ENCODE data around the gene TMEM81. TPM values are rescaled to one million over a fixed set of nuclear protein-coding genes. Genes with fewer than 3 reads are reported as not detected.

TMEM81 gene
- total and polyA plus RNA-seq, 9 donors, result 0.92 to 4.2 (median 2.2) TPM

- Histone ChIP-seq H3K9me3 (no peaks in the 10 kb centered on the region), H3K27ac (no peak overlapping the region), H3K4me3 (no peak overlapping the region), H3K27me3 (no peaks in the 10 kb centered on the region), H3K36me3 (no peaks in the 10 kb centered on the region), H3K4me1 (ENCODE audit: insufficient read depth) (no peaks in the 10 kb centered on the region)
- intact Hi-C loops (cut with DNase I), result no loop called here
- no peak for DNase-seq
- TF ChIP-seq POLR2A (IDR thresholded peaks at IDR 0.05), result no peak
- no peak for TF ChIP-seq CTCF (IDR thresholded peaks at IDR 0.05)
- no peak for TF ChIP-seq EP300 (IDR thresholded peaks at IDR 0.05)
- WGBS, 3 donors, result 50 to 62% (median 51%) methylated on average over 16 of the region's 16 CpGs
These were observed 42.0 kb downstream of the TMEM81 start for GRCh38 chr1:205041998-205042910.

- no peak for DNase-seq
- H3K9me3 ChIP-seq, result no peaks in the 10 kb centered on the region
- no peaks in the 10 kb centered on the region for H3K4me1 ChIP-seq (ENCODE audit: insufficient read depth)
- no peak overlapping the region for H3K27ac ChIP-seq
- 9 to 14% (median 13%) methylated on average over 4 of the region's 4 CpGs for WGBS, 3 donors
- H3K4me3 ChIP-seq, result no peak overlapping the region
- TF ChIP-seq POLR2A (IDR thresholded peaks at IDR 0.05) (no peak), CTCF (IDR thresholded peaks at IDR 0.05) (no peak), EP300 (IDR thresholded peaks at IDR 0.05) (no peak)
- H3K36me3 ChIP-seq, result no peaks in the 10 kb centered on the region
- intact Hi-C loops (cut with DNase I), result no loop called here
- H3K27me3 ChIP-seq, result no peaks in the 10 kb centered on the region
These were observed 43.1 kb downstream of the TMEM81 start for GRCh38 chr1:205041001-205041715.

- Histone ChIP-seq H3K4me1 (ENCODE audit: insufficient read depth) (no peaks in the 10 kb centered on the region), H3K27me3 (no peaks in the 10 kb centered on the region), H3K4me3 (no peak overlapping the region), H3K9me3 (no peaks in the 10 kb centered on the region), H3K27ac (no peak overlapping the region), H3K36me3 (no peaks in the 10 kb centered on the region)
- DNase-seq, result no peak
- TF ChIP-seq EP300 (IDR thresholded peaks at IDR 0.05) (no peak), POLR2A (IDR thresholded peaks at IDR 0.05) (no peak), CTCF (IDR thresholded peaks at IDR 0.05) (no peak)
- intact Hi-C loops (cut with DNase I), result no loop called here
- WGBS, 3 donors, result 72 to 78% (median 76%) methylated on average over 6 of the region's 6 CpGs
These were observed 46.0 kb downstream of the TMEM81 start for GRCh38 chr1:205038132-205038786.

GRCh38 chr1:205037539-205037938 is 46.7 kb downstream of the TMEM81 start:
- H3K27ac ChIP-seq, result no peak overlapping the region
- no peak for TF ChIP-seq CTCF (IDR thresholded peaks at IDR 0.05)
- TF ChIP-seq POLR2A (IDR thresholded peaks at IDR 0.05), result no peak
- no peak for TF ChIP-seq EP300 (IDR thresholded peaks at IDR 0.05)
- no peak overlapping the region for H3K4me3 ChIP-seq
- DNase-seq, result no peak
- no peaks in the 10 kb centered on the region for H3K4me1 ChIP-seq (ENCODE audit: insufficient read depth)
- H3K9me3 ChIP-seq, result no peaks in the 10 kb centered on the region
- intact Hi-C loops (cut with DNase I), result no loop called here
- H3K27me3 ChIP-seq, result no peaks in the 10 kb centered on the region
- H3K36me3 ChIP-seq, result no peaks in the 10 kb centered on the region
- WGBS, 3 donors, result 90 to 93% (median 90%) methylated on average over 9 of the region's 9 CpGs
